ENCODE results near the gene MPHOSPH9.

Gene MPHOSPH9

DNA sequence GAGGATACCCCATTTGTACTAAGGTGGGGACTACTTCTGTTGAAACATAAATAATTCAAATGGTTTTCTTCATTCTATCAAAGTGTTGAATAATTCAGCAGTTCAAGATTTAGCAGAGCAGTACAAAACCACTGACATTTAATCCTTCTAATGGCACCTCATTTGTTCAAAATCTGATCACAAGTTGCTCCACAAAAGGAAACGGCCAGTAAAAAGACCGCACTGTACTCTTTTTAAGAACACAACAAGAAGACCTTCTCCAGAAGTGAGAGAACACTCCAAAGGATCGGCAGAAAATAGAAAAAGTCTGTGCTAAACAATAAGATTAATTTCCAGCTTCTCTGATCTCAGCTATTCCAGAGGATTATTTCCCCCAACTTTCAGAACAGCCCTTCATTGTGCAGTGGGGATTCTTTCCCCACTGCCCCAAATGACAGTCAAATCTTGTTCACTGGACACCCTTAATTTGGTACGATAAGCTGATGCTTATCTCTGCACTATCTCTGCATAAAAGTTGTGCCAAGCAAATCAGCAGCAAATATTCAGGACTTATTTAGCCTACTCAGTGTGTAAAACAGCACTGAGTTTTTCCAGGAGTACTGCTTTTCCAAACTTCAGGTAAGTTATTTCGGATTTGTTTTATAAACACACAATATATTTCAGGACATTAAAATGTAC, 5.2 kb downstream of the MPHOSPH9 start:
- TF ChIP-seq TAF1 (IDR thresholded peaks at IDR 0.05; ENCODE audit: borderline replicate concordance, insufficient read depth, low read length): no peak
- TF ChIP-seq POLR2AphosphoS5 (IDR thresholded peaks at IDR 0.05; ENCODE audit: low read depth, low read length): no peak

DNA sequence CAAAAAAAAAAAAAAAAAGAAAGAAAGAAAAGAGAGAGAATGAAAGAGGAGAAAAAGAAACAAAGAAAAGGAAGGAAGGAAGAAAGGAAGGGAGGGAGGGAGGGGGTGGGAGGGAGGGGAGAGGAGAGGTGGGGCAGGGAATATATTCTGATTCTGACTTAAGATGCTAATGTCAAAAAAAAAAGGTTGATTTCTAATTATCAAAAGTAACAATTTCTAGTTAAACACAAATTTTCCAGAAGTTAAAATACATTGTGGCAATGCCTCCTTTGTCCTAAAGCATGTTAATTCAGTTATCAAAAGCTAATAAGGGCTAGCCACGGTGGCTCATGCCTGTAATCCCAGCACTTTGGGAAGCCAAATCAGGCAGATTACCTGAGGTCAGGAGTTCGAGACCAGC, 7.5 kb downstream of the MPHOSPH9 start:
- no peak for TF ChIP-seq POLR2AphosphoS5 (IDR thresholded peaks at IDR 0.05; ENCODE audit: low read depth, low read length)
- TF ChIP-seq, protein P1, sequence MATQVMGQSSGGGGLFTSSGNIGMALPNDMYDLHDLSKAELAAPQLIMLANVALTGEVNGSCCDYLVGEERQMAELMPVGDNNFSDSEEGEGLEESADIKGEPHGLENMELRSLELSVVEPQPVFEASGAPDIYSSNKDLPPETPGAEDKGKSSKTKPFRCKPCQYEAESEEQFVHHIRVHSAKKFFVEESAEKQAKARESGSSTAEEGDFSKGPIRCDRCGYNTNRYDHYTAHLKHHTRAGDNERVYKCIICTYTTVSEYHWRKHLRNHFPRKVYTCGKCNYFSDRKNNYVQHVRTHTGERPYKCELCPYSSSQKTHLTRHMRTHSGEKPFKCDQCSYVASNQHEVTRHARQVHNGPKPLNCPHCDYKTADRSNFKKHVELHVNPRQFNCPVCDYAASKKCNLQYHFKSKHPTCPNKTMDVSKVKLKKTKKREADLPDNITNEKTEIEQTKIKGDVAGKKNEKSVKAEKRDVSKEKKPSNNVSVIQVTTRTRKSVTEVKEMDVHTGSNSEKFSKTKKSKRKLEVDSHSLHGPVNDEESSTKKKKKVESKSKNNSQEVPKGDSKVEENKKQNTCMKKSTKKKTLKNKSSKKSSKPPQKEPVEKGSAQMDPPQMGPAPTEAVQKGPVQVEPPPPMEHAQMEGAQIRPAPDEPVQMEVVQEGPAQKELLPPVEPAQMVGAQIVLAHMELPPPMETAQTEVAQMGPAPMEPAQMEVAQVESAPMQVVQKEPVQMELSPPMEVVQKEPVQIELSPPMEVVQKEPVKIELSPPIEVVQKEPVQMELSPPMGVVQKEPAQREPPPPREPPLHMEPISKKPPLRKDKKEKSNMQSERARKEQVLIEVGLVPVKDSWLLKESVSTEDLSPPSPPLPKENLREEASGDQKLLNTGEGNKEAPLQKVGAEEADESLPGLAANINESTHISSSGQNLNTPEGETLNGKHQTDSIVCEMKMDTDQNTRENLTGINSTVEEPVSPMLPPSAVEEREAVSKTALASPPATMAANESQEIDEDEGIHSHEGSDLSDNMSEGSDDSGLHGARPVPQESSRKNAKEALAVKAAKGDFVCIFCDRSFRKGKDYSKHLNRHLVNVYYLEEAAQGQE (IDR thresholded peaks at IDR 0.05; ENCODE audit: insufficient read depth in 1 of 2, low read depth in 2 of 2, low read length in 2 of 2): no peak
- no peak for TF ChIP-seq FOXP2 (optimal IDR thresholded peaks at IDR 0.05; ENCODE audit: borderline replicate concordance, extremely low read depth, extremely low read length, insufficient read depth)
- no peak for TF ChIP-seq SIN3A (IDR thresholded peaks at IDR 0.05; ENCODE audit: borderline replicate concordance, insufficient read depth, low read length)
- no peak for TF ChIP-seq TAF1 (IDR thresholded peaks at IDR 0.05; ENCODE audit: borderline replicate concordance, insufficient read depth, low read length)

DNA sequence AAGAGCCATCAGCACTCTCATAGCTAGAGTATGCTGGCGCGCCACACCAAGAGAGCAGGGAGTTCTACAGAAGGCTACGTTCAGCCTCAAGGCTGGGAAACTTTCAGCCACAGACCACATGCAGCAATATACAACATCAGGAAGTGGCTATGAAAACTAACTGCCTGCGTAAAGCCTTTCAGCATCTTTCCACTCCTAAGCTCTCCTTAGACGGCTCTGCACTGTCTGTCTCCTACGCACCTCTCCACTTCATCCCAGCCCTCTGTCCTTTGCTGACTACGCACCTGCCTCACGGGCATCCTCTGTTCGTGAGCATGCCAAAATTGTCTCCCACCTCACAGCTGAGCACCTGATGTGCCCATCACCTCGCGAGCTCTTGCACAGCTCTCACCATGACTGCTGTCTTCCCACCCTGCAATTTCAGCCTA, 9.7 kb downstream of the MPHOSPH9 start:
- no peak for TF ChIP-seq POLR2AphosphoS5 (IDR thresholded peaks at IDR 0.05; ENCODE audit: low read depth, low read length)
- TF ChIP-seq, protein P1 (IDR thresholded peaks at IDR 0.05; ENCODE audit: insufficient read depth in 1 of 2, low read depth in 2 of 2, low read length in 2 of 2): no peak
- TF ChIP-seq SIN3A (IDR thresholded peaks at IDR 0.05; ENCODE audit: borderline replicate concordance, insufficient read depth, low read length): no peak
- TF ChIP-seq FOXP2 (optimal IDR thresholded peaks at IDR 0.05; ENCODE audit: borderline replicate concordance, extremely low read depth, extremely low read length, insufficient read depth): no peak
- TF ChIP-seq TAF1 (IDR thresholded peaks at IDR 0.05; ENCODE audit: borderline replicate concordance, insufficient read depth, low read length): no peak

DNA sequence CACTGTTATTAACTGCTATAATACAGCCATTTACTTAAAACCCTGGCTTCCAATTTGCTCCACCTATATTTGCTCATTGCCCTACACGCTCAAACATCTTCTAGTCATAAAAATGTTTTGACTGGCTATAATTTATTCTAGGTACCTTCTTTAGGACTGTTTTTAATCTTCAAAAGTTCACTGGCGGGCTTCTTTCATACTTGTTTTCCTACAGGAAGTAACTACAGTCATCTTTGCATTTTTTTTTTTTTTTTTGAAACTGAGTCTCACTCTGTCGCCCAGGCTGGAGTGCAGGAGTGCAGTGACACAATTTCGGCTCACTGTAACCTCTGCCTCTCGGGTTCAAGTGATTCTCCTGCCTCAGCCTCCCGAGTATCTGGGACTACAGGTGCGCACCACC, 32.5 kb downstream of the MPHOSPH9 start:
- TF ChIP-seq FOXP2 (optimal IDR thresholded peaks at IDR 0.05; ENCODE audit: borderline replicate concordance, extremely low read depth, extremely low read length, insufficient read depth): no peak
- no peak for TF ChIP-seq SIN3A (IDR thresholded peaks at IDR 0.05; ENCODE audit: borderline replicate concordance, insufficient read depth, low read length)
- TF ChIP-seq, protein P1 (IDR thresholded peaks at IDR 0.05; ENCODE audit: insufficient read depth in 1 of 2, low read depth in 2 of 2, low read length in 2 of 2): no peak
- no peak for TF ChIP-seq TAF1 (IDR thresholded peaks at IDR 0.05; ENCODE audit: borderline replicate concordance, insufficient read depth, low read length)
- TF ChIP-seq POLR2AphosphoS5 (IDR thresholded peaks at IDR 0.05; ENCODE audit: low read depth, low read length): no peak

DNA sequence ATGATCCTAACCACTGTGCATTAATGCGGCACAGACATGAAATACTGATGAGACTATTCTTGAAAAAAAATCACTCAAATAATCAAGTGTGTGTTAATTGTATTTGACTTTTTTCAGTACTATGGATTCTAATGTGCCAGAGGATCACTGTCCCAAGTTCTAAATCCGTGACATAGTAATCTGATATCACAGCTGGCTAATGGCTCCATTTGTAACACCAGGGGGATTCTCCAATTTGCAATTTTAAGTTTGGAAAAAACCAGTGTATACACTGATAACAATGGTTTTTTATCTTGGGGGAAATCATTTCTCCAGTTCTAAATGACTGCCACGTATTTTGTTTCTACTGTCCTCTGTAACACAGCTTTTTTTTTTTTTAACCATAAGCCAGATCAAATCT, 33.0 kb downstream of the MPHOSPH9 start:
- TF ChIP-seq TAF1 (IDR thresholded peaks at IDR 0.05; ENCODE audit: borderline replicate concordance, insufficient read depth, low read length) (no peak), SIN3A (IDR thresholded peaks at IDR 0.05; ENCODE audit: borderline replicate concordance, insufficient read depth, low read length) (no peak), FOXP2 (optimal IDR thresholded peaks at IDR 0.05; ENCODE audit: borderline replicate concordance, extremely low read depth, extremely low read length, insufficient read depth) (no peak), POLR2AphosphoS5 (IDR thresholded peaks at IDR 0.05; ENCODE audit: low read depth, low read length) (no peak)
- TF ChIP-seq, protein P1 (IDR thresholded peaks at IDR 0.05; ENCODE audit: insufficient read depth in 1 of 2, low read depth in 2 of 2, low read length in 2 of 2): no peak

All from PFSK-1 (cell line).